Caco-2 (cell line): ENCODE results near the gene ZBED5. TPM values are rescaled to one million over a fixed set of nuclear protein-coding genes. Genes with fewer than 3 reads are reported as not detected.

Experiments
- BruUV-seq: library from RNA; stranded (reverse); fragments of 400-500 nt; replicated peaks from 2 replicates; lab custom pipeline; 2021; lab: Mats Ljungman, UMichigan
- CTCF ChIA-PET: fragments of 300-600 bp; sonication (Branson Sonifier 250); formaldehyde crosslinking; loops from one replicate; lab custom pipeline; 2022; ENCODE audit warnings: antibody characterized with exemption; lab: Charles Lee
- POLR2A ChIA-PET: fragments of 300-600 bp; sonication (Branson Sonifier 250); formaldehyde crosslinking; loops from one replicate; lab custom pipeline; 2022; ENCODE audit warnings: antibody characterized with exemption; lab: Charles Lee
- DNase-seq, 2 experiments: peaks; one replicate each; pipeline versions ENCODE4 v3.0.0 to v3.0.0-alpha.2; 2020 to 2022
- H3K27me3 ChIP-seq: replicated peaks from 2 replicates; pipeline ENCODE4 v1.6.0; 2011; ENCODE audit warnings: low read length; ENCODE audit not compliant: control insufficient read depth, insufficient read depth
- H3K36me3 ChIP-seq: 2 replicates; pipeline ENCODE4 v1.5.1; 2011; ENCODE audit warnings: low read length; ENCODE audit not compliant: control insufficient read depth, insufficient read depth
- H3K4me1 ChIP-seq: fragments of 250-450 bp; sonication (Bioruptor Pico); 2 replicates; pipeline ENCODE4 v1.5.1; 2020; ENCODE audit warnings: mild to moderate bottlenecking
- H3K4me3 ChIP-seq: 2 replicates; pipeline ENCODE4 v1.5.1; 2011; ENCODE audit warnings: low read depth, mild to moderate bottlenecking, control low read depth, low read length
- H3K9me3 ChIP-seq: fragments of 250-450 bp; sonication (Bioruptor Pico); 2 replicates; pipeline ENCODE4 v1.5.1; 2020; ENCODE audit warnings: mild to moderate bottlenecking, moderate library complexity
- H3K27ac Mint-ChIP-seq: one replicate; pipeline ENCODE4 v1.8.0; 2022; ENCODE audit warnings: mixed read lengths; ENCODE audit not compliant: unreplicated experiment
- H3K27me3 Mint-ChIP-seq: one replicate; pipeline ENCODE4 v1.8.0; 2022; ENCODE audit warnings: mixed read lengths; ENCODE audit not compliant: insufficient read depth, unreplicated experiment
- H3K36me3 Mint-ChIP-seq: one replicate; pipeline ENCODE4 v1.8.0; 2022; ENCODE audit warnings: mild to moderate bottlenecking, mixed read lengths; ENCODE audit not compliant: insufficient read depth, unreplicated experiment
- H3K4me1 Mint-ChIP-seq: one replicate; pipeline ENCODE4 v1.8.0; 2022; ENCODE audit warnings: low read depth, mixed read lengths; ENCODE audit not compliant: unreplicated experiment
- H3K4me3 Mint-ChIP-seq: one replicate; pipeline ENCODE4 v1.8.0; 2022; ENCODE audit warnings: mild to moderate bottlenecking, moderate library complexity, mixed read lengths; ENCODE audit not compliant: unreplicated experiment
- H3K9me3 Mint-ChIP-seq: one replicate; pipeline ENCODE4 v1.8.0; 2022; ENCODE audit warnings: mixed read lengths; ENCODE audit not compliant: unreplicated experiment
- intact Hi-C: fragments of 100-400 bp; cut with micrococcal nuclease; formaldehyde crosslinking; loops from one replicate; pipeline ENCODE4 v1.10.0; 2022; ENCODE audit not compliant: unreplicated experiment
- total RNA-seq: library from RNA; stranded (reverse); gene quantifications from 2 replicates; pipeline ENCODE4 v1.2.3, GENCODE V29; 2022
- TF ChIP-seq, protein P1 (sequence below), 2 experiments: fragments of 200-600 bp in 1 of 2; IDR thresholded peaks; 1 replicate in 1 of 2; 2 replicates in 1 of 2; pipeline versions ENCODE4 v1.5.1 to v1.8.0; 2011 to 2022; ENCODE audit warnings: antibody characterized with exemption in 1 of 2, control low read depth in 1 of 2, inconsistent platforms in 1 of 2, low read depth in 1 of 2, low read length in 1 of 2, mild to moderate bottlenecking in 1 of 2, moderate library complexity in 1 of 2; ENCODE audit not compliant: insufficient read depth in 1 of 2, severe bottlenecking in 1 of 2, unreplicated experiment in 1 of 2

Gene ZBED5
- total RNA-seq, 1 experiment from 2014 or later, result 53.2 TPM

DNA sequence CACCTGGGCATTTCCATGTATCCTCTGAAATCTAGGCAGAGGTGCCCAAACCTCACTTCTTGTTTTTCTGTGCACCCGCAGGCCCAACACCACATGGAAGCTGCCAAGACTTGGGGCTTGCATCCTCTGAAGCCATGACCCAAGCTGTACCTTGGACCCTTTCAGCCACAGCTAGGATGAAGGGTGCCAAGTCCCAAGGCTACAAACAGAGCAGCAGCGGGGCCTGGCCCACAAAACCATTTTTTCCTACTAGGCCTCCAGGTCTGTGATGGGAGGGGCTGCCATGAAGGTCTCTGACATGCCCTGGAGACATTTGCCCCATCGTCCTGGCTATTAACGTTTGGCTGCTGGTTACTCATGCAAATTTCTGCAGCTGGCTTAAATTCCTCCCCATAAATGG lies 28.7 kb downstream of the ZBED5 start:
- POLR2A ChIA-PET, result no interaction called here

GRCh38 chr11:10828402-10828801 lies 29.5 kb downstream of the ZBED5 start:
- CTCF ChIA-PET, result no interaction called here

More for the DNA sequence above, 28.7 kb downstream of the ZBED5 start:
- Mint-ChIP-seq H3K4me3 (no peak overlapping the region), H3K27me3 (no peaks in the 10 kb centered on the region), H3K4me1 (peaks cover 2% of the 10 kb centered on the region), H3K27ac (no peak overlapping the region), H3K36me3 (no peaks in the 10 kb centered on the region), H3K9me3 (no peaks in the 10 kb centered on the region)
- no peak for DNase-seq
- H3K36me3 ChIP-seq, result no peaks in the 10 kb centered on the region
- intact Hi-C loops, result no loop called here
- peaks cover 13% of the 10 kb centered on the region for H3K9me3 ChIP-seq
- H3K4me3 ChIP-seq, result no peak overlapping the region
- H3K4me1 ChIP-seq, result no peaks in the 10 kb centered on the region
- TF ChIP-seq, protein P1, sequence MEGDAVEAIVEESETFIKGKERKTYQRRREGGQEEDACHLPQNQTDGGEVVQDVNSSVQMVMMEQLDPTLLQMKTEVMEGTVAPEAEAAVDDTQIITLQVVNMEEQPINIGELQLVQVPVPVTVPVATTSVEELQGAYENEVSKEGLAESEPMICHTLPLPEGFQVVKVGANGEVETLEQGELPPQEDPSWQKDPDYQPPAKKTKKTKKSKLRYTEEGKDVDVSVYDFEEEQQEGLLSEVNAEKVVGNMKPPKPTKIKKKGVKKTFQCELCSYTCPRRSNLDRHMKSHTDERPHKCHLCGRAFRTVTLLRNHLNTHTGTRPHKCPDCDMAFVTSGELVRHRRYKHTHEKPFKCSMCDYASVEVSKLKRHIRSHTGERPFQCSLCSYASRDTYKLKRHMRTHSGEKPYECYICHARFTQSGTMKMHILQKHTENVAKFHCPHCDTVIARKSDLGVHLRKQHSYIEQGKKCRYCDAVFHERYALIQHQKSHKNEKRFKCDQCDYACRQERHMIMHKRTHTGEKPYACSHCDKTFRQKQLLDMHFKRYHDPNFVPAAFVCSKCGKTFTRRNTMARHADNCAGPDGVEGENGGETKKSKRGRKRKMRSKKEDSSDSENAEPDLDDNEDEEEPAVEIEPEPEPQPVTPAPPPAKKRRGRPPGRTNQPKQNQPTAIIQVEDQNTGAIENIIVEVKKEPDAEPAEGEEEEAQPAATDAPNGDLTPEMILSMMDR (IDR thresholded peaks at IDR 0.05; ENCODE audit: insufficient read depth in 1 of 2, low read depth in 1 of 2, low read length in 1 of 2, severe bottlenecking in 1 of 2, unreplicated experiment in 1 of 2), result no peak
- BruUV-seq, result no TSS peak
- CTCF ChIA-PET, result no interaction called here
- no peaks in the 10 kb centered on the region for H3K27me3 ChIP-seq

GRCh38 chr11:10824888-10825287 lies 33.0 kb downstream of the ZBED5 start:
- Histone ChIP-seq H3K27me3 (no peaks in the 10 kb centered on the region), H3K4me1 (no peaks in the 10 kb centered on the region), H3K36me3 (no peaks in the 10 kb centered on the region), H3K9me3 (peaks cover 9% of the 10 kb centered on the region), H3K4me3 (no peak overlapping the region)
- Mint-ChIP-seq H3K27ac (no peak overlapping the region), H3K27me3 (no peaks in the 10 kb centered on the region), H3K9me3 (no peaks in the 10 kb centered on the region), H3K4me3 (no peak overlapping the region), H3K4me1 (peaks cover 12% of the 10 kb centered on the region), H3K36me3 (no peaks in the 10 kb centered on the region)
- POLR2A ChIA-PET, result no interaction called here
- BruUV-seq, result no TSS peak
- DNase-seq, result no peak
- CTCF ChIA-PET, result no interaction called here
- intact Hi-C loops, result no loop called here
- TF ChIP-seq, protein P1 (IDR thresholded peaks at IDR 0.05; ENCODE audit: insufficient read depth in 1 of 2, low read depth in 1 of 2, low read length in 1 of 2, severe bottlenecking in 1 of 2, unreplicated experiment in 1 of 2), result no peak

More at GRCh38 chr11:10828402-10828801, 29.5 kb downstream of the ZBED5 start:
- no peaks in the 10 kb centered on the region for H3K27me3 ChIP-seq
- intact Hi-C loops, result no loop called here
- POLR2A ChIA-PET, result interaction anchor here (1.5 kb wide), 1 partner anchor 19 kb away, joined by 8 read pairs; the partner anchor contains the start of gene EIF4G2
- DNase-seq, result no peak
- Mint-ChIP-seq H3K36me3 (no peaks in the 10 kb centered on the region), H3K4me1 (peaks cover 6% of the 10 kb centered on the region), H3K9me3 (no peaks in the 10 kb centered on the region), H3K4me3 (no peak overlapping the region), H3K27ac (no peak overlapping the region), H3K27me3 (no peaks in the 10 kb centered on the region)
- peaks cover 13% of the 10 kb centered on the region for H3K9me3 ChIP-seq
- no peak overlapping the region for H3K4me3 ChIP-seq
- no TSS peak for BruUV-seq
- no peaks in the 10 kb centered on the region for H3K4me1 ChIP-seq
- H3K36me3 ChIP-seq, result no peaks in the 10 kb centered on the region
- TF ChIP-seq, protein P1 (IDR thresholded peaks at IDR 0.05; ENCODE audit: insufficient read depth in 1 of 2, low read depth in 1 of 2, low read length in 1 of 2, severe bottlenecking in 1 of 2, unreplicated experiment in 1 of 2), result no peak
